ENCODE results near the gene RBM3.

Gene RBM3

GRCh38 chrX:48601741-48602394 lies 27.6 kb downstream of the RBM3 start:
- no peak overlapping the region for H3K27ac ChIP-seq
- TF ChIP-seq, protein P1, sequence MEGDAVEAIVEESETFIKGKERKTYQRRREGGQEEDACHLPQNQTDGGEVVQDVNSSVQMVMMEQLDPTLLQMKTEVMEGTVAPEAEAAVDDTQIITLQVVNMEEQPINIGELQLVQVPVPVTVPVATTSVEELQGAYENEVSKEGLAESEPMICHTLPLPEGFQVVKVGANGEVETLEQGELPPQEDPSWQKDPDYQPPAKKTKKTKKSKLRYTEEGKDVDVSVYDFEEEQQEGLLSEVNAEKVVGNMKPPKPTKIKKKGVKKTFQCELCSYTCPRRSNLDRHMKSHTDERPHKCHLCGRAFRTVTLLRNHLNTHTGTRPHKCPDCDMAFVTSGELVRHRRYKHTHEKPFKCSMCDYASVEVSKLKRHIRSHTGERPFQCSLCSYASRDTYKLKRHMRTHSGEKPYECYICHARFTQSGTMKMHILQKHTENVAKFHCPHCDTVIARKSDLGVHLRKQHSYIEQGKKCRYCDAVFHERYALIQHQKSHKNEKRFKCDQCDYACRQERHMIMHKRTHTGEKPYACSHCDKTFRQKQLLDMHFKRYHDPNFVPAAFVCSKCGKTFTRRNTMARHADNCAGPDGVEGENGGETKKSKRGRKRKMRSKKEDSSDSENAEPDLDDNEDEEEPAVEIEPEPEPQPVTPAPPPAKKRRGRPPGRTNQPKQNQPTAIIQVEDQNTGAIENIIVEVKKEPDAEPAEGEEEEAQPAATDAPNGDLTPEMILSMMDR (IDR thresholded peaks at IDR 0.05) = no peak
- TF ChIP-seq ZFX (IDR thresholded peaks at IDR 0.05; ENCODE audit: borderline replicate concordance) = no peak

DNA sequence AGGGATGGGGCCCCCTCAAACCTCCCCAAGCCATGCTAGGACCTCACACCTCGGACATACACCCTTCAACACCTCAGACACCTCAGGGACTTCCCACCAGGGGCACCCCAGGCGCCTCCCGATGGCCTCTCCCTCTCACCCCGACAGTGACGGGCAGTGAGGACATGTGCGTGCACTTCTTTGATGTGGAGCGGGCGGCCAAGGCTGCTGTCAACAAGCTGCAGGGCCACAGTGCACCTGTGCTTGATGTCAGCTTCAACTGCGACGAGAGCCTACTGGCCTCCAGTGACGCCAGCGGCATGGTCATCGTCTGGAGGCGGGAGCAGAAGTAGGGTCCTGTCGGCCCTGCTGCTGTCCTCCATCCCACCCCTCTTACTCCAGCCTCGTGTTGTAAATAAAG lies 30.4 kb downstream of the RBM3 start:
- H3K27ac ChIP-seq = no peak overlapping the region
- TF ChIP-seq, protein P1 (IDR thresholded peaks at IDR 0.05) = no peak
- TF ChIP-seq ZFX (IDR thresholded peaks at IDR 0.05; ENCODE audit: borderline replicate concordance) = no peak

- TF ChIP-seq, protein P1 (IDR thresholded peaks at IDR 0.05) = 0 out of 2 replicates have a peak, but pooled peaks have one; percentile 11
- TF ChIP-seq ZFX (IDR thresholded peaks at IDR 0.05; ENCODE audit: borderline replicate concordance) = no peak
- no peak overlapping the region for H3K27ac ChIP-seq
Observed at GRCh38 chrX:48606091-48606490, 31.8 kb downstream of the RBM3 start.

- no peak for TF ChIP-seq ZFX (IDR thresholded peaks at IDR 0.05; ENCODE audit: borderline replicate concordance)
- TF ChIP-seq, protein P1 (IDR thresholded peaks at IDR 0.05) = no peak
- H3K27ac ChIP-seq = no peak overlapping the region
Observed at GRCh38 chrX:48611703-48612102, 37.4 kb downstream of the RBM3 start.

DNA sequence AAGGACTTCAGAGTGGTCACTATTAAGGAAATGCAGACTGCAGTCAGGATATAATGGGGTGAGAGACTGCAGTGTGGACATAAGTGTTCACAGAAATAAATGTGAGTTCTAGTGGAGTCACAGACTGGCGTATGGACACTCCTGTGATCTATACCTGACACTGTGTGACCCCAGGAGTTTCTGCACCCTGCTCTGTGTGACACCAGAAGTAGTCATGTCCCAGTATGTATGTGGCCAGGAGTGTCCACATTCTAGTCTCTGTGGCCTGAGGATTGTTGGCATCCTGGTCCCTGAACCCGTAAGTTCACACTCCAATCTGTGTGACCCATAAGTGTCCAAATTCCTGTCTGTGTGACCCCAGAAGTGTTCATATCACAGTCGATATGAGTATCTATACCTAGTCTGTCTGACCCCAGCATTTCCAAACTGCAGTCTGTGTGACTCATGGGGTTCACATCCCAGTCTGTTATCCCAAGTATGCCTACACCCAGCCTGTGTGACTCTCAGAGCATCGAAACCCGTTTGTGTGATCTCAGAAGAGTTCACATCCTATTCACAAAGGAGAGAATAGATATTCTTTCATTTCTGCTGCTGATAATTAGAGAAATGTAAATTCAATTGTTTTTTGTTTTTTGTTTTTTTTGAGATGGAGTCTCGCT lies 39.3 kb downstream of the RBM3 start:
- TF ChIP-seq, protein P1 (IDR thresholded peaks at IDR 0.05) = no peak
- TF ChIP-seq ZFX (IDR thresholded peaks at IDR 0.05; ENCODE audit: borderline replicate concordance) = no peak
- no peak overlapping the region for H3K27ac ChIP-seq

DNA sequence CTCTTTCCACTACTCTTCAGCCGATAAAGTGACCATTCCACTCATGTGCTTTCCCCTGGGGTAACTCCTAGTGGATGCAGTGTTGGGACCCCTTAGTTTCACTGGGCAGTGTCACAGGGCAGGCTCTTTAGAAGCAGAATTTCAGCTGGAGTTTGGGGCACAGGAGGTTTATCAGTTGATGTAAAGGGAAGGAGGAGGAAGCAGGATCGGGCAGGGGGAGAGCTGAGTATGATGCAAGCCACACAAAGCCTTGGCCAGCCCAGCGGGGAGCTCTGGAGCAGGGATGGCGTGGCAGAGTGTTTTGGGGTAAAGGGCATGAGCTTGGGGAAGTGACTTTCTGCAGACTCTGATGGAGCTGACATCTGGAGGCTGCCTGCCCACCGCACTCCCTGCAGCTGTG lies 42.3 kb downstream of the RBM3 start:
- no peak for TF ChIP-seq ZFX (IDR thresholded peaks at IDR 0.05; ENCODE audit: borderline replicate concordance)
- TF ChIP-seq, protein P1 (IDR thresholded peaks at IDR 0.05) = no peak

More for the DNA sequence above, 42.3 kb downstream of the RBM3 start:
- no peak overlapping the region for H3K27ac ChIP-seq

All from 22Rv1 (cell line).